ENCODE data around the gene SDK1.

Gene SDK1

DNA sequence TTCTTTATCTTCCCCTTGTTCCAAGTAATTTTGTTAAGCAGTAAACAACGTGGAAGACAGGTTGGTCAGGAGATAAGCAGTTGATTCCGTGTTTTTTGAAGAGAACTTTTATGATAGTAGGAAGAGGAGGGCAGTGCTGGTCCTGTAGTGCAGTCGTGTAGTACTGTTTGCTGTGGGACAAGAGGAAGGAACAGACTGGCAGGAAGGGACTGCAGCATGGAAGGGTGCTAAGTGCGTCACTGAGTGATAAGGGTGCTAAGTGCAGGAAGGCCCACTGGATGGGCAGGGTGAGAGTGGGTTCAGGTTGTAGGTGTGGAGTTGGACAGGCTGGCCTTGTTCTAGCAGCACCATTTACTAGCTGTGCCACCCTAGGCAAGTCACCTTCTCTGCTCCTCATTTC is 125.0 kb downstream of the SDK1 start:
- H3K4me2 ChIP-seq (ENCODE audit: insufficient read depth, low read length): no peak overlapping the region
- TF ChIP-seq EZH2 (IDR thresholded peaks at IDR 0.05; ENCODE audit: borderline replicate concordance, low read depth, low read length, severe bottlenecking): no peak
- TF ChIP-seq, protein P1, sequence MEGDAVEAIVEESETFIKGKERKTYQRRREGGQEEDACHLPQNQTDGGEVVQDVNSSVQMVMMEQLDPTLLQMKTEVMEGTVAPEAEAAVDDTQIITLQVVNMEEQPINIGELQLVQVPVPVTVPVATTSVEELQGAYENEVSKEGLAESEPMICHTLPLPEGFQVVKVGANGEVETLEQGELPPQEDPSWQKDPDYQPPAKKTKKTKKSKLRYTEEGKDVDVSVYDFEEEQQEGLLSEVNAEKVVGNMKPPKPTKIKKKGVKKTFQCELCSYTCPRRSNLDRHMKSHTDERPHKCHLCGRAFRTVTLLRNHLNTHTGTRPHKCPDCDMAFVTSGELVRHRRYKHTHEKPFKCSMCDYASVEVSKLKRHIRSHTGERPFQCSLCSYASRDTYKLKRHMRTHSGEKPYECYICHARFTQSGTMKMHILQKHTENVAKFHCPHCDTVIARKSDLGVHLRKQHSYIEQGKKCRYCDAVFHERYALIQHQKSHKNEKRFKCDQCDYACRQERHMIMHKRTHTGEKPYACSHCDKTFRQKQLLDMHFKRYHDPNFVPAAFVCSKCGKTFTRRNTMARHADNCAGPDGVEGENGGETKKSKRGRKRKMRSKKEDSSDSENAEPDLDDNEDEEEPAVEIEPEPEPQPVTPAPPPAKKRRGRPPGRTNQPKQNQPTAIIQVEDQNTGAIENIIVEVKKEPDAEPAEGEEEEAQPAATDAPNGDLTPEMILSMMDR (IDR thresholded peaks at IDR 0.05; ENCODE audit: borderline replicate concordance, extremely low read depth, low read length, poor library complexity, severe bottlenecking): no peak

DNA sequence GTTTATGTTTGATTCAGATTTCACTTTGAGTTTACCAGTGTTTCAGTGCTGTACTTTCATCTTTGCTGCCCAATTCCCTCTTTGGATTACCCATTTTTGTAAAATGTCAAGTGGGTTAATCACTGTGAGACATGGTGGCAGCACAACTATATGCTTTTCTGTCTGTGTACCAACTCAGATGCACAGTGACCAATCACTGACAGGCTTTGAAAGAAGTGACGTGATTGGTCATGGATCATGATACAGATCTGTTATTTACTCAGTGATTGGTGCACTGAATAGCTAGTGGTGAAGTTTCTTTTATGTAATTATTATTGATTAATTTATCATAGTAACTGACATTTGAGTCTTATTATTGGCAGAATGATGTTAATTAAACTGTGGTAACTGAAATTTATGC is 126.9 kb downstream of the SDK1 start:
- no peak for DNase-seq
- H3K27ac ChIP-seq (ENCODE audit: low read length): no peak overlapping the region
- no peaks in the 10 kb centered on the region for H3K36me3 ChIP-seq (ENCODE audit: insufficient read depth, low read length)
- H3K79me2 ChIP-seq (ENCODE audit: insufficient read depth, low read length): no peaks in the 10 kb centered on the region
- no peaks in the 10 kb centered on the region for H3K4me1 ChIP-seq (ENCODE audit: insufficient read depth, low read length)
- no peak for TF ChIP-seq EZH2 (IDR thresholded peaks at IDR 0.05; ENCODE audit: borderline replicate concordance, low read depth, low read length, severe bottlenecking)
- TF ChIP-seq, protein P1 (IDR thresholded peaks at IDR 0.05; ENCODE audit: borderline replicate concordance, extremely low read depth, low read length, poor library complexity, severe bottlenecking): no peak
- H4K20me1 ChIP-seq (ENCODE audit: insufficient read depth, low read length): no peaks in the 10 kb centered on the region
- H3K27me3 ChIP-seq (ENCODE audit: insufficient read depth, low read length, poor library complexity): peaks cover 4% of the 10 kb centered on the region
- no peak overlapping the region for H3K4me2 ChIP-seq (ENCODE audit: insufficient read depth, low read length)
- no peak overlapping the region for H3K4me3 ChIP-seq (ENCODE audit: low read depth in 1 of 2, low read length in 2 of 2)
- H3K9me3 ChIP-seq (ENCODE audit: insufficient read depth, low read length, severe bottlenecking): no peaks in the 10 kb centered on the region
- H2AFZ ChIP-seq (ENCODE audit: low read depth, low read length): no peak overlapping the region
- H3K9ac ChIP-seq (ENCODE audit: low read depth, low read length): no peak overlapping the region
- ATAC-seq (ENCODE audit: insufficient read depth, low read depth): no peak

More for the DNA sequence above, 125.0 kb downstream of the SDK1 start:
- no peak overlapping the region for H3K27ac ChIP-seq (ENCODE audit: low read length)
- no peaks in the 10 kb centered on the region for H3K79me2 ChIP-seq (ENCODE audit: insufficient read depth, low read length)
- H3K4me1 ChIP-seq (ENCODE audit: insufficient read depth, low read length): no peaks in the 10 kb centered on the region
- no peak overlapping the region for H2AFZ ChIP-seq (ENCODE audit: low read depth, low read length)
- DNase-seq (no peak), ATAC-seq (ENCODE audit: insufficient read depth, low read depth) (no peak)
- H3K36me3 ChIP-seq (ENCODE audit: insufficient read depth, low read length): no peaks in the 10 kb centered on the region
- H3K9ac ChIP-seq (ENCODE audit: low read depth, low read length): no peak overlapping the region
- peaks cover 3% of the 10 kb centered on the region for H3K9me3 ChIP-seq (ENCODE audit: insufficient read depth, low read length, severe bottlenecking)
- H3K27me3 ChIP-seq (ENCODE audit: insufficient read depth, low read length, poor library complexity): peaks cover 4% of the 10 kb centered on the region
- H4K20me1 ChIP-seq (ENCODE audit: insufficient read depth, low read length): no peaks in the 10 kb centered on the region
- no peak overlapping the region for H3K4me3 ChIP-seq (ENCODE audit: low read depth in 1 of 2, low read length in 2 of 2)

DNA sequence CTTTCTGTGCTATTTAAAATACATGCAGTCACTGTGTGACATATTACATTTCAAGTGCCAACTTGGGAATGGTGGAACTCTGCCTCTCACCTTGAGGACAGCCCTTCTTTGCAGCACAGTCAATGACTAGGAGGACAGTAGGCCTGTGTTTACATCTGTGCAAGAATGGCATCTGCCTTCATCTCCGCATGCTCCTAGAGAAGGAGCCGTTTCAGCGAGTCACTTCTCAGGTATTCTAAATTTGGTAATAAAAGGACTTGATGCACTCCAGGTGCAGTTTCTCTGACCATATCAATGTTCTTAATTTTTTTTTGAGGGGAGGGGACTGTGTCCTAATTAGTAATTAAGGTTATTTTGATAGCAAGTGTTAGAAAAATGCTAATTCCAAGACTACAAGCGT is 128.9 kb downstream of the SDK1 start:
- no peak overlapping the region for H3K27ac ChIP-seq (ENCODE audit: low read length)
- H2AFZ ChIP-seq (ENCODE audit: low read depth, low read length): no peak overlapping the region
- H4K20me1 ChIP-seq (ENCODE audit: insufficient read depth, low read length): no peaks in the 10 kb centered on the region
- H3K27me3 ChIP-seq (ENCODE audit: insufficient read depth, low read length, poor library complexity): peaks cover 4% of the 10 kb centered on the region
- no peak overlapping the region for H3K4me2 ChIP-seq (ENCODE audit: insufficient read depth, low read length)
- H3K9me3 ChIP-seq (ENCODE audit: insufficient read depth, low read length, severe bottlenecking): no peaks in the 10 kb centered on the region
- DNase-seq (no peak), ATAC-seq (ENCODE audit: insufficient read depth, low read depth) (no peak)
- H3K4me1 ChIP-seq (ENCODE audit: insufficient read depth, low read length): no peaks in the 10 kb centered on the region
- H3K4me3 ChIP-seq (ENCODE audit: low read depth in 1 of 2, low read length in 2 of 2): no peak overlapping the region
- H3K79me2 ChIP-seq (ENCODE audit: insufficient read depth, low read length): no peaks in the 10 kb centered on the region
- TF ChIP-seq, protein P1 (IDR thresholded peaks at IDR 0.05; ENCODE audit: borderline replicate concordance, extremely low read depth, low read length, poor library complexity, severe bottlenecking): no peak
- H3K36me3 ChIP-seq (ENCODE audit: insufficient read depth, low read length): no peaks in the 10 kb centered on the region
- no peak overlapping the region for H3K9ac ChIP-seq (ENCODE audit: low read depth, low read length)

DNA sequence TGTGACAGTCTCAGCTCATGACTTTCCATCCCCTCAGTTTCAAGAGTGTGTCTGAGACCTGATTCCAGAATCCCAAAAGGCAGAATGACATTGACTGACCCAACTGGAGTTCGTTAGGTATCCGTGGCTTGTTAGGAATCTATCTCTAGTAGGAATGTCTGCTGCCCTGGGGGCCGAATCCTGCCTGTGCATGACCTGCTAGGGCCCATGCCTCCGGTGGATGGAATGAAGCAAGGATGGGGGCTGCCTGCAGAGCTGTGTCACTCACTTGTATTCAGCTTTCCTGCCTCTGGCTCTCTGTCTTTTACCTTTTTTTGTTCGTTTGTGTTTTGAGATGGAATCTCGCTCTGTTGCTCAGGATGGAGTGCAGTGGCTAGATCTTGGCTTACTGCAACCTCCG is 129.5 kb downstream of the SDK1 start:
- no peak overlapping the region for H3K27ac ChIP-seq (ENCODE audit: low read length)
- H4K20me1 ChIP-seq (ENCODE audit: insufficient read depth, low read length): no peaks in the 10 kb centered on the region
- ATAC-seq (ENCODE audit: insufficient read depth, low read depth) (no peak), DNase-seq (no peak)
- no peaks in the 10 kb centered on the region for H3K79me2 ChIP-seq (ENCODE audit: insufficient read depth, low read length)
- H3K27me3 ChIP-seq (ENCODE audit: insufficient read depth, low read length, poor library complexity): peaks cover 4% of the 10 kb centered on the region
- TF ChIP-seq, protein P1 (IDR thresholded peaks at IDR 0.05; ENCODE audit: borderline replicate concordance, extremely low read depth, low read length, poor library complexity, severe bottlenecking): no peak
- TF ChIP-seq EZH2 (IDR thresholded peaks at IDR 0.05; ENCODE audit: borderline replicate concordance, low read depth, low read length, severe bottlenecking): no peak
- no peak overlapping the region for H3K4me3 ChIP-seq (ENCODE audit: low read depth in 1 of 2, low read length in 2 of 2)
- H3K4me2 ChIP-seq (ENCODE audit: insufficient read depth, low read length): no peak overlapping the region
- no peaks in the 10 kb centered on the region for H3K4me1 ChIP-seq (ENCODE audit: insufficient read depth, low read length)
- no peaks in the 10 kb centered on the region for H3K36me3 ChIP-seq (ENCODE audit: insufficient read depth, low read length)
- H3K9me3 ChIP-seq (ENCODE audit: insufficient read depth, low read length, severe bottlenecking): no peaks in the 10 kb centered on the region
- no peak overlapping the region for H3K9ac ChIP-seq (ENCODE audit: low read depth, low read length)
- no peak overlapping the region for H2AFZ ChIP-seq (ENCODE audit: low read depth, low read length)
